Heart left ventricle (tissue), 13 donors: ENCODE results near the gene PIM1.
A peak's percentile ranks its signal among the peaks of the same experiment; 100 is the strongest.

Source experiments
- CTCF ChIP-seq, 12 donors: fragments of 200-600 bp; sonication (generic) in 4 of 12; IDR thresholded peaks; one replicate each; pipeline versions ENCODE4 v1.5.0 to v1.8.0; 2018 to 2022; ENCODE audit warnings: antibody characterized with exemption in 12 of 12, mild to moderate bottlenecking in 5 of 12
- POLR2A ChIP-seq, 2 donors: fragments of 450-650 bp; IDR thresholded peaks; one replicate each; pipeline ENCODE4 v1.6.1; 2017; ENCODE audit warnings: antibody characterized with exemption in 2 of 2, mild to moderate bottlenecking in 2 of 2, moderate library complexity in 2 of 2
- donor health status: ischemic (EF 13 %, LVEDD 7.1; RV severe dilation, severe dysfunction).
- donor health status: DM: no; HTN: yes; CAD: no.
- donor health status: DM: no; HTN: no; CAD: no.
- donor health status: ischemic (EF 25% LVEDD 6.9; RV normal size, moderate dysfunction).
- donor health status: ischemic (EF 25% LVEDD 5.7; RV mildly dilated, moderate dysfunction).
- donor health status: ischemic (EF 35%, LVEDD 5.7; RV mildly dilated, moderate dysfunction).
- donor health status: nonischemic (EF 11% LVEDD 7.7; RV severe dilation, severe dysfunction).
- donor health status: DM: yes; HTN: yes; CAD: no.
- donor health status: PGD.
- donor health status: ischemic (EF 29% LVEDD 5.4; RV normal size, mild dysfunction).
- donor health status: nonischemic (EF 23%, LVEDD 6.1; RV moderate dilation, normal function).

GRCh38 chr6:37169496-37170272 is at the start of gene PIM1:
- TF ChIP-seq CTCF (IDR thresholded peaks at IDR 0.05) (peak in 1 of 12 donors; percentile 25), POLR2A (IDR thresholded peaks at IDR 0.05) (peak; percentile 68 to 95)
